Left forelimb (tissue), 1 donor: ENCODE results near the gene CRYBA2.

ENCODE experiments used
- DNase-seq: peaks from one replicate; pipeline ENCODE4 v3.0.0-alpha.2; 2018; ENCODE audit warnings: low spot score

CRYBA2 gene

GRCh38 chr2:219023045-219023605 is 29.9 kb upstream of the CRYBA2 start:
- DNase-seq: no peak

- DNase-seq: no peak
These were observed 29.4 kb upstream of the CRYBA2 start for GRCh38 chr2:219022616-219023015.

- DNase-seq: no peak
These were observed 28.8 kb upstream of the CRYBA2 start for GRCh38 chr2:219022041-219022440.

DNA sequence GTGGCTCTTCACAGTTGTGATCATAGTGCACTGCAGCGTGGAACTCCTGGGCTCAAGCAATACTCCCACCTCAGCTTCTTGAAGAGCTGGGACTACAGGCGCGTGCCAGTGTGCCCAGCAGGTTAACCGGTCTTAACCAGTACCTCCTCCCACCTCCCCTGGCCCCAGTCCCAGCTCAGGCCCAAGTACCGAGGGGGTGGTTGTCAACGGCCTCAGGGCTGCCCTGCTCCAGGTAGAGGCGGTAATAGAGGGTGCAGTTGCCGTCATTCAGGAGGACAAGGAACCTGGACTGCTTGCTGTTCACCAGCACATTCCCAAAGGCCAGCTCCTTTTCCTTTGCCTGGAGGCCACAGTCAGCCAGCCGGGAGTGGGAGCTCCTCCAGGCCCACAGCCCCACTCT is 28.4 kb upstream of the CRYBA2 start:
- no peak for DNase-seq

DNA sequence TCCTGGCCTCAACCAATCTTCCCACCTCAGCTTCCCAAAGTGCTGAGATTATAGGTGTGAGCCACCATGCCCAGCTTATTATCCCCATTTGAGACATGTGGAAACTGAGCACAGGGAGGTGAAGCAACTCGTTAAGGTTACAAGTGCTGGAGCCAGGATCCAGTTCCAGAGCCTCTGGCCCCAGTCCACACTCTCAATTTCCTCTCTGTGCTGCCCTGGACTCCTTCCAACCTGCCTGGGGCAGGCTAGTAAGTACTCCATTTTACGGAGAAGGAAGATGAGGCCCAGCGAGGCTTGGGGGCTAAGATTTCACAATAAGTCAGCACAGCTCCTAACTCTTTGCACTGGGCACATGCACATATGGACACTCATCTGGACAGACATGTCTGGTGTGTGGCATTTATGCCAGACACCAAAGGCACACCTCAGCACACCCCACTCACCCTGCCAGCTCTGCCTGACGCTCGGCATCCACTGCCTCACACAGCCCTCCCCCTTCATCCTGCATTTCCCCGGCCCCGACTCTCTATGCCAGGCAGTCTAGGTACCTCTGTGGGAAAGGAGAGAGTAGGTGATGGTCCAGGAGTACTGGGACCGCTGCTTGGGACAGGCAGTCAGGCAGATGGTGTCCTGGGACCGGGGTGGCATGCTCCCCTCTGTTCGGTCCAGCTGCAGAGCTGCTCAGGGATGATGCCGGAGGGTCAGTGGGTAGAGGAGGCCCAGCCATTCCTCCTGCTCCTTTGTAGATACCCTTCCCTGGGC is 27.6 kb upstream of the CRYBA2 start:
- no peak for DNase-seq

GRCh38 chr2:219019436-219019835 is 26.2 kb upstream of the CRYBA2 start:
- DNase-seq: no peak

DNA sequence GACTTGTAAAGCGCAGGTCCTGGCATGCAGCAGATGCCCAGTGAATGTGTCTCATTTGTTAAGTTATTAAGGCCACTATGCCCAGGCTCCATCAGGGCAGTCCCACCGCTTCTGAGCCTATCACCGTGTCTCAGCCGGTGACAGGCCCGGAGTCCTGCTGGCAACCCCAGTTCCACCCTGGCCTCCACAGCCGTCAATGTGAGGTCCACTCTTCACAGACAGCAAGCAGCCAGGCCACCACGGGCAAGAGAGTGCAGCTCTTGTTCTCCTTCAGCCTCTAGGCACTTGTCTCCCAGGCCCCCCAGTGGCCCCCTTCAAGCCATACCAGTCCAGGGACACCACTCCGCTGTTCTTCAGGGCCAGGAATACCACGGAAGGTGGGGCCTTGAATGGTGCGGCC is 25.5 kb upstream of the CRYBA2 start:
- no peak for DNase-seq

DNA sequence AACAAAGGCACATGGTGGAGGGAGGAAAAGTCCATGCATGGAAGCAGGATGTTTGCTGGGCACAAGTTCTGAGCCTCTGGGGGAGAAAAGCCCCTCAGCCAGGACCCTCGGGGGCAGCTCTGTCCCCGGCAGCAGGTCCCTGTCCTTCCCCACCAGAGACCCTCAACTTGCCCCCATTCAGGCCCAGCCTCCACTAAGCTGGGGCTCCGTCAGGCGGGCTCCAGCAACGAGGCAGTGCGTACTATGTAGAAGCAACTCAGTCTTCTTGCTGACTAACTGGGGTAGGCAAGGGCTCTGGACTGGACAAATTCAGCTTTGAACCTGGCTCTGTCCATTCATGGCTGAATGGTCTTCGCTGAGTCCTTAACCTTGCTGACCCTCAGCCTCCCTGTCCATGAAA is 25.1 kb upstream of the CRYBA2 start:
- DNase-seq: no peak

- DNase-seq: no peak
These were observed 24.1 kb upstream of the CRYBA2 start for GRCh38 chr2:219017201-219017931.

DNA sequence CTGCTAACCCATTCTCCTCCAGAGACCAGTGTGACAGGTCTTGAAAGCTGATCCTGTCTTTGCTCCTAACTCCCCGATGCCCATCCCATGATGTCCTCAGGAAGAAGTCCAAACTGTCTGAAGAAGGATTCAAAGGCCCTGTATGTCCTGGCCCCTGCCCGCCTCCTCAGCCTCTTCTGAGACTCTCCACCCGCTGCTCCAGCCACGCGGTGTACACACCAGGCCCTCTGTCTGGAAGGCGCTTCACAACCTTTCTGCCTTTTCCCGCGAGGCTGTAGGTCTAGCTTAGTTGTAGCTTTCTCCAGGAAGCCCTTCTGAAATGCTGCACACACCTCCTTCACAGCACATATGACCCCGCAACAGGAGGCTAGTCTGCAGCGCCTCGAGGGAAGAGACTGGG is 23.5 kb upstream of the CRYBA2 start:
- DNase-seq: no peak

GRCh38 chr2:219010873-219011272 is 17.7 kb upstream of the CRYBA2 start:
- DNase-seq: no peak

GRCh38 chr2:219010162-219010756 is 17.0 kb upstream of the CRYBA2 start:
- DNase-seq: no peak

- no peak for DNase-seq
These were observed 16.1 kb upstream of the CRYBA2 start for GRCh38 chr2:219009294-219009693.

- no peak for DNase-seq
These were observed 10.8 kb upstream of the CRYBA2 start for GRCh38 chr2:219003979-219004378.

DNA sequence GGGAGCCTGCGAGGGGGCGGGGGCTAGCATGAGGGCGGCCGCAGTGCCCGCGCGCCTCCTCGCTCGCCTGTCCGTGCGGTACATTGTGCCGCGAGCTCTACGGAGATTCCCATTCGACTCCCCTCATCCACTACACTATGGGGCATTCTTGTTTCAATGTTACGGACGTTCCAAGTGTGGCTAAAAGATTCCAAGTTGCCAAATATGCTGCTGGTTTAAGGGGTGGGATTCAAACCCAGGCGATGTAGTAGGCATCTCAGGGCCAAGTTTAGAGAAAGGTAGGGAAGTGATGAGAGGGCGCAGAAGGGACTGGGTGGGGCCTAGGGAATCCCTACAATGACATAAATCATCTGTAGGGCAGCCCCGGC is 10.0 kb upstream of the CRYBA2 start:
- DNase-seq: no peak

DNA sequence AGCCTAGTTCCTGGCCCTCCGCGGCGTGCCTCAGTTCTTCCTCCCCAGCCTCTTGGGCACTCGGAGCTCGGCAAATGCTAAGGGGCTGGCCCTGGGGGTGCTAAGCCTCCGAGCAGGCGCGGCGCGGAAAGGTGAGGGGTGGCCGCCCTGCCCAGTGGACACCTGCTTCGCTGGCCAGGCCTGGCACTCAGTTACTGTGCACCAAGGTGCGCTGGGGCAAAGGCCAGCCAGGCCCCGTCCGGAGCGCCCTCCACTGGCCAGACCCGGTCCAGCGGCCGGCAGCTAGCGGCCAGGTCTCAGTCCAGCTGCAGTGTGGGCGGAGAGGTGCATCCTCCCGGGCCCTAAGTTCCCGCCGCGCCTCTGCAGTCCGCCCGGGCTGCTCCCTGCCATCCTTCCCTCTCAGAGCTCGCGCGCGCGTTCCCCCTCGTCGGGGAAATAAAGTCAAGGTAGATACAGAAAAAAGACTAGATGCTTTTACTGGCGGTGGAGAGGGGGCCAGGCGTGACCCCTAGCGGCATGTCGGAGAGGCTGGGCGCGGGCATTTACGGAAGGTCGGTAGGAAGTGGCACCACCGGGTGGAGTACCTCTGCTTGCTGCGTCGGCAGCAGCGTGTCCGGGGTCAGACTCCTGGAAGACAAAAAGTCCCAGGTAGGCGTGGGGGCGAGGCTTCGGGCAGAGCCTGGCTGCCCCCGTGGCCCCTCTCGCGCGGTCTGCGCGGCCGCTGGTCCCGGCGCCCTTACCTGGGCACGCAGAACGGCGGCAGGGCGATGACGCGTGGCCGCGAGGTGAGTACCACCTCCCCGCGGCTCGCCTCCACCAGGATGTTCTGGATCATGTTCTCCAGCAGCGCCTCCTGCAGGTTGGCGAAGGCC is 9.4 kb upstream of the CRYBA2 start:
- DNase-seq: no peak

DNA sequence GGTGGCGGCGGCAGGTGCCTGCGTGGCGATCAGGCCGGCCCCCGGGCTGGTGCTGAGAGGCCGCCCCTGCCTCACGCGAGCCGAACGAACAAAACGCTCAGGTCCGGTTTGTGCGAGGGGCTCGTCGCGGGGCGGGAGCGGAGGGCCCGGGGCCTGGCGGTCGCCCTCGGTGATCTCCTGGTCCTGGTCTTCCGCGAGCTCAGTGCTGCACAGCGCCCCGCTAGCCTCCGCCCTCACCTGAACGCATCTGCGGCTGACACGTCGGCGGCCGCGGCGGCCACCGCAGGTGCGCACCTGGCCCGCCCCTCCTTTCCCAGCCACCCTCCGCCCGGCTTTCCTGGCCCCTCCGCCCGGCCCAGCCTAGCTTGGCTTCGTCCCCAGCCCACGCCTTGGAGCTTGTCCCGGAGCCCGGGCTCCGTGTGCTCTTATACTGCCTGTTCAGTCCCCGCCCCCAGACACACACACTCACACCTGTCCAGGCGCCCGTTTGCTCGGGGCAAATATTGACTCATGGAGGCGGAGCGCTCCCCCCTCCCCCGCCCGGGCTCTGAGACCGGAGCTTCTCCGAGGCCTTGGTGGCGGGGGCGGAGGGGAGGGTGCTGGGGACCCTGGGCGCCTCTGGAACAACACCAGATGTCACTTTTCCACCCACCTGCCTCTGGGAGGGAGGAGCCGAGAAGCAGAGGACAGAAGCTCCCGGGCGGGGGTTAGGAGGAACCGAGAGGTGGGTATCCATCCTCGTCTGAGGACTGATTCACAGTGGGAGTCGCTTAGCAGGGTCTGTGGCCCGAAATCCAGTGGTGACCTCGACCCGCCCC is 8.6 kb upstream of the CRYBA2 start:
- DNase-seq: no peak

DNA sequence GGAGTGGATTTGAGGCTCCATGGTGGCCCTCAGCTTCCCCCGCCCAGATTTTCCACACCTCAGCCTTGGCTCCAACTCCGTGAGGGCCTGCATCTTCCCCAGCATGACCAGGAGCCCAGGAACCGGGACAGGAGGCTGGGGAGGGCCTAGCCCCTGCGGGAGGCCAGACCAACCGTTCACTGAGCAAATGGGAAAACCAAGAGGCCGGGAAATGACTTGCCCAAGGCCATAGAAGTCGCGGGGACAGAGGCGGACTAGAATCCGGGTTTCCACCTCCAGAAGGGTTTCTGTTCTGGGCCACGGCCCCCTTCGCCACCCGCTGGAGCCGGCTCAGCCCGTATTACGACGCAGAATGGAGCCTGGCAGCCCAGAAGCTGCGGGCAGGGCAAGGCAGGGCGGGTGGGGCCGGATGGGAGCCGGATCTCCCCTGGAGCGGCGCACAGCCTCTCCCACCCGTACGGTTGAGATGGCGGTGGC is 7.9 kb upstream of the CRYBA2 start:
- no peak for DNase-seq

- no peak for DNase-seq
These were observed 7.3 kb upstream of the CRYBA2 start for GRCh38 chr2:219000569-219000960.

DNA sequence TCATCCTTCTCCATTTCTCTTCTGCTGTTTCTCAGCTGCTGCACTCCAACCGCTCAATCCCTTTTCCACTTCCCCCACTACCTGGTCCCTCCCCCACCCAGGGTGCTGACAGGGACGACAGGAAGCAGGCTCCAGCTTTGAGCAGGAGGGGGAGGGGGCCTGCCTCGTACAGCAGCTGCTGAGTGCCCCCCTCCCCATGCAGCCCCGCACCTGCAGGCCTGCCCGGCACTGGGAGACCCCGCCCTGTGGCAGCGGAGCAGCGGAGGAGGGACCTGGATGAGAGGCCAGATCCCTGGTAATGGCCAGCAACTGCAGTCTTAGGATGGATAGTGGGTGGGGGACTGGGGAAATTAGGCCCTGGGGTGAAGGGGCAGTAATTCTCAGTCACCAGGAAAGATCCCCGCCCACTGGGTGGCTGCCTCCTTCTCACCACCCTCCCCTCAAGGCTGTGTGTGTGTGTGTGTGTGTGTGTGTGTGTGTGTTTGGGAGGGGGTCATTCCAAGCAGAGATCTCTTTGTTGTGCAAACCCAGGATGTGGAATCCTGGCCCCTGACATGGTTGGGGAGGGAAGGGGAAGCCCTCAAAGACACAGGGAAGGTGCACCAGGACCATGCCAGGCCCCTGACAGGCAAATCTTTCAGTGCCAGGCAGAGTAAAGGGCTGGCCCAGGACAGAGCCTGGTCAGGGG is 6.8 kb upstream of the CRYBA2 start:
- DNase-seq: no peak
